ENCODE results near the gene SKI. TPM values are rescaled to one million over a fixed set of nuclear protein-coding genes. Genes with fewer than 3 reads are reported as not detected.

SKI gene
- total RNA-seq, 2 experiments from 2014 or later, result 41.2 to 41.4 TPM

GRCh38 chr1:2212532-2213491 is 15.3 kb upstream of the SKI start:
- POLR2A ChIA-PET, result interaction anchor here (0.6 to 1.0 kb wide), 3 partner anchors 16 to 335 kb away, joined by 3 to 5 read pairs (median 3); no protein-coding TSS in a partner anchor
- H3K27me3 Mint-ChIP-seq (ENCODE audit: low read depth), result no peaks in the 10 kb centered on the region
- DNase-seq (peak; percentile 79), ATAC-seq (peak; percentile 84)
- no peaks in the 10 kb centered on the region for H3K36me3 Mint-ChIP-seq (ENCODE audit: low read depth)
- CTCF ChIA-PET, result interaction anchor here (0.6 to 1.2 kb wide), 3 partner anchors 18 to 169 kb away, joined by 3 to 5 read pairs (median 3); partner anchors contain the start of gene FAAP20
- no peaks in the 10 kb centered on the region for H3K9me3 Mint-ChIP-seq (ENCODE audit: insufficient read depth)
- peak overlapping the region; percentile 25 for H3K27ac Mint-ChIP-seq
- H3K4me1 Mint-ChIP-seq (ENCODE audit: low read depth), result peaks cover 17% of the 10 kb centered on the region
- peak overlapping the region; percentile 25 for H3K4me3 Mint-ChIP-seq

DNA sequence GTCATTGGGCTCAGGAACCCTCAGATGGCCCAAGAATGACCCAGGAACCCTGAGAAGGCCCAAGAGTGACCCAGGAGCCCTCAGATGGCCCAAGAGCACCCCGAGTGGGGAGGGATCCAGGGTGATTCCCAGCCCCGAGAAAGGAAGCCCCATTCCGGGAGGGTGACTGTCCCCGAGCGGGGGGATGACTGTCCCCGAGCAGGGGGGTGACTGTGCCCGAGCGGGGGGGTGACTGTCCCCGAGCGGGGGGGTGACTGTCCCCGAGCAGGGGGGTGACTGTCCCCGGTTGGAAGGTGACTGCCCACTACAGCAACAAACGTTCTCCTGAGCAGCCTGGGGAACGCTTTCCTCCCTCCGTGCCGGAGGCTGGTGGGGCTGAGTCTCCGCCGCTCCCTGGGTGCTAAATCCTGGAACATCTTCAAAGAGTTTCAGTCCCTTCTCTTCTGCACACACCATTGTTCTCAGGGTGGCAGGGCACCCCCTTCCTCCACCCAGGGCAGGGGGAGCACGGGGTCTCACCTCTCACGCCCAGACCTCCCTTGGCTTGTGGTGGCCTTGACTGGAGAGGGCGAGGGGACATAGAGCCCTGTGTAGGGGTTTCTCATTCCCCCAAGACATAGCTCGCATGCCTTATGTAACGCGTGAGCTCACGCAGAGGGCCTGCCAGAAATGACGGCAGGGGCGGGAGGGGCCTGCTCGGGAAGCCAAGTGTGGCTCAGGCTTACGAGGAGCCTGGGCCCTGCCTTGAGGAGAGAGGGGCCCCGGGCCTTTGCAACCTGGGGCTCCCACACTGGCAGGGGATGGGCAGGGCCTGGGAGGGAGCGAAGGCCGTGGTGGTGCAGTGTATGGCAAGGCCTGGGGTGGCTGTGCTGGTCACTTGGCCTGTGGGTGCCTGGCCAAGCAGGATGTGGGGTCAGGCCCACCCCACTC is 14.3 kb upstream of the SKI start:
- ChIA-PET POLR2A (no interaction called here), CTCF (no interaction called here)
- Mint-ChIP-seq H3K36me3 (ENCODE audit: low read depth) (no peaks in the 10 kb centered on the region), H3K4me1 (ENCODE audit: low read depth) (peaks cover 17% of the 10 kb centered on the region), H3K9me3 (ENCODE audit: insufficient read depth) (no peaks in the 10 kb centered on the region), H3K27me3 (ENCODE audit: low read depth) (peaks cover 4% of the 10 kb centered on the region), H3K27ac (no peak overlapping the region), H3K4me3 (no peak overlapping the region)
- ATAC-seq (no peak), DNase-seq (no peak)

DNA sequence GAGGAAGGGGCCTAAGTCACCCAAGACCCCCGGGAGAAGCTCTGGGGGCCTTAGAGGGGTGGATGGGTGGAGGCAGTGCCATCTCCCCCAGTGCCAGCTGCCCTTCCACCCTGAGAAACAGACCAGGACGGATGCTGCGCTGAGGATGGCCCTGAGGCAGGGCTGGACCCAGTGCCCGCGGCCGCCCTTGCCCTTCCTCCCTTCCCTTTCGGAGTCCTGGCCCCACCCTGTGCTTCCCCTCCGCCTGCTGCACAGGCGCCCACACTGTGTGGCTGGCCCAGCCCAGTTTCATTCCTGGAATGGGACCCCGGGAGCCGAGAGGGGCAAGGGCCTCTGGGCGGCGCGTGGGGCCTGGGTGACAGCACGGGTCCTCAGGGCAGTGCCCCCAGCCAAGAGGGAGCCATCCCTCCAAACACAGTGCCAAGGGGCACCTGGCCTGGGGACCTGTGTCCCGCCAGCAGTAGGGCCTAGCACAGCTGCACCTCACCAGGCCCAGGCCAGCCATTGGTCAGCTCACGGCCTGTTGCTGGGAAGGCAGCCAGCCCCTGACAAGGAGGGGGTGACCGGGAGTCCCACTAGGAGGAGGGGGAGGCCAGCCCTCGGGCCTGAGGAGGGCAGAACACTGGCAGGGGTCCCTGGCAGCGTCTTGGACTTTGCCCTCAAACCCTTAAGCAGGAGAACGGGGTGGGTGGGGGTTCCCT is 13.4 kb upstream of the SKI start:
- ChIA-PET POLR2A (no interaction called here), CTCF (no interaction called here)
- DNase-seq, result no peak

DNA sequence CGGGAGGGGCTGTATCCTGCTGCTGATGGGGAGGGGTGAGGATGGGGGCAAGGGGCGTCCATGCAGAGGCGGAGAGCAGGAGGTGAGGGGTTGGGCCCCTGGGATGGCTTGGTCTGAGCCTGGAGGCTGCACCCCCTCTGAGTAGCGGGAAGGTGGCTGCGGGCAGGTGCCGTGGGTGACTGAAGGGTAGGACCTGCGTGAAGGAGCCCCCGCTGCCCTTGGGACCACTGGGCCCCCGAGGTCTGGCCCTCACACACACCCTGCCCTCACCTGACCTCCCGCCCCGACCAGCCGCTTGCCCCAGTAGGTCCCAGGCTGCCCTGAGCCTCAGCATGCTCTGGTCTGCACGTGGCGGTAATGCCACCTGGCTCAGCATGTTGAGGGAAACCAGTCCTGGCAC is 12.8 kb upstream of the SKI start:
- Mint-ChIP-seq H3K27me3 (ENCODE audit: low read depth) (peaks cover 8% of the 10 kb centered on the region), H3K4me1 (ENCODE audit: low read depth) (peaks cover 17% of the 10 kb centered on the region), H3K9me3 (ENCODE audit: insufficient read depth) (no peaks in the 10 kb centered on the region), H3K27ac (no peak overlapping the region), H3K36me3 (ENCODE audit: low read depth) (no peaks in the 10 kb centered on the region), H3K4me3 (no peak overlapping the region)
- ChIA-PET CTCF (no interaction called here), POLR2A (no interaction called here)
- no peak for ATAC-seq
- DNase-seq, result no peak

More for the DNA sequence above, 13.4 kb upstream of the SKI start:
- H3K9me3 Mint-ChIP-seq (ENCODE audit: insufficient read depth), result no peaks in the 10 kb centered on the region
- no peak overlapping the region for H3K4me3 Mint-ChIP-seq
- H3K27ac Mint-ChIP-seq, result no peak overlapping the region
- no peak for ATAC-seq
- no peaks in the 10 kb centered on the region for H3K36me3 Mint-ChIP-seq (ENCODE audit: low read depth)
- H3K4me1 Mint-ChIP-seq (ENCODE audit: low read depth), result peaks cover 17% of the 10 kb centered on the region
- peaks cover 8% of the 10 kb centered on the region for H3K27me3 Mint-ChIP-seq (ENCODE audit: low read depth)

DNA sequence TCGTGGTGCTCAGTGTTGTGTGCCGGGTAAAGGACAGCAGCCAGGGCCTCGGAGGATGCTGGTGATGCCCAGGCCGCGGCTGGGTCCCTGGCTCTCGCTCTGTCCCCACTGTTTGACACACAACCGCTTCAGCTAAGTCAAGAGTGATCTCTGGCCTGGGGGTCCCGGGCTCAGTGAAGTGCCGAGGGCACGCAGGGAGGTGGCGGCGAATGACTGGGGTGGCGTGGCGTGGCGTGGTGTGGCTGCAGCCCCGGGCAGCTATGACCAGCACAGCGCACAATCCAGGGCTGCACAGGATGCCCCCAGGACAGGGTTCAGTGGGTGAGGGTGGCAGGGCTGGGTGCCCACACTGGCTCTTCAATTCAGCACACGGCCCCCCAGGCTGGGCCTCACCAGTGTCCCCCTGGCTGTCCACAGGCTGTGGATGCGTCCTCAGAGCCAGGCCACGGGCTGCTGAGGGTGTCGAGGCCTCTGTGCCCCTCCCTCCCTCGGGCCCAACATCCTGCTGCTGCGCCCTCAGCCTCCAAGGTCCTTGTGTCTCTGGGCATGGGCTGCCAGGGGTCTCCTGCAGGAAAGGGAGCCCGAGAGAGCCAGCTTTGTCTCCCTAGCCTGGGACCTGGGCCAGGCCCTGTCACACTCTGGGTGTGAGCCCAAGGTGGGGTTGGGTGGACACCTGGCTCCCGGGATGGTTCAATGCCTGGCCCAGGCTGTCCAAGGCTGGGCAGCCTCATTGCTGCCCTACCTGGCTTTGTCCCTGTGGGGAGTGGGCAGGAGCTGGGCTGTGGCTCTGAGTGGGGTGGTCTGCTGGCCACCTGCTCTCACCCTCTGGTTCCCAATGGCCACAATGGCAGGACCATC is 12.0 kb upstream of the SKI start:
- Mint-ChIP-seq H3K27me3 (ENCODE audit: low read depth) (peaks cover 13% of the 10 kb centered on the region), H3K36me3 (ENCODE audit: low read depth) (no peaks in the 10 kb centered on the region), H3K4me3 (no peak overlapping the region), H3K4me1 (ENCODE audit: low read depth) (peaks cover 17% of the 10 kb centered on the region), H3K9me3 (ENCODE audit: insufficient read depth) (no peaks in the 10 kb centered on the region), H3K27ac (no peak overlapping the region)
- ChIA-PET POLR2A (no interaction called here), CTCF (no interaction called here)
- DNase-seq (no peak), ATAC-seq (no peak)

GRCh38 chr1:2216767-2217058 is 11.4 kb upstream of the SKI start:
- no peak for DNase-seq
- Mint-ChIP-seq H3K9me3 (ENCODE audit: insufficient read depth) (no peaks in the 10 kb centered on the region), H3K27ac (no peak overlapping the region), H3K4me1 (ENCODE audit: low read depth) (peaks cover 17% of the 10 kb centered on the region), H3K27me3 (ENCODE audit: low read depth) (peaks cover 17% of the 10 kb centered on the region), H3K36me3 (ENCODE audit: low read depth) (no peaks in the 10 kb centered on the region), H3K4me3 (no peak overlapping the region)
- no peak for ATAC-seq
- ChIA-PET CTCF (no interaction called here), POLR2A (no interaction called here)

GRCh38 chr1:2221271-2221670 is 6.8 kb upstream of the SKI start:
- Mint-ChIP-seq H3K9me3 (ENCODE audit: insufficient read depth) (no peaks in the 10 kb centered on the region), H3K27ac (no peak overlapping the region), H3K4me1 (ENCODE audit: low read depth) (peaks cover 1% of the 10 kb centered on the region), H3K4me3 (no peak overlapping the region), H3K27me3 (ENCODE audit: low read depth) (peaks cover 23% of the 10 kb centered on the region), H3K36me3 (ENCODE audit: low read depth) (no peaks in the 10 kb centered on the region)
- CTCF ChIA-PET, result interaction anchor here (1.0 to 1.7 kb wide), 3 partner anchors 13 to 160 kb away, joined by 3 to 4 read pairs (median 4); partner anchors contain the start of gene FAAP20
- ATAC-seq, result no peak
- DNase-seq, result no peak
- POLR2A ChIA-PET, result no interaction called here

DNA sequence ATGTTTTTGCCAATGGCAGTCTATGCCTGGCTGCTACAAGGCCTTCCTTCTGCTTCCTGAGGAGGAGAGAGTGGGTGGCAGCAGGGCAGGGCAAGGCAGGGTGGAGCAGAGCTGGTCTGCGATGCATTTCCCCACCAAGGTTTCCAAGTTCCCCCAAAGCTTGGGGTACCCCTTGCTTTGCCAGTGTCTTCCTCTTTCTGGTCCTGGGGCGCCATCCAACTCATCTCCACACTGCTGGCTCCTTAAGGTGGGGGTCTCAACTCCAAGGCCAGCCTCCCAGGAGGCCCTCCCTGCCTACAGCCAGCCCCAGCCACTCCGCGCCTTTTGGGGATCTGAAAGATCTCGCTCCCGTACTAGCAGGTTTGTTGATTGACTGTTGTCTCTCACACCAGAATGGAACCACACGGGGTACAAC is 3.9 kb upstream of the SKI start:
- Mint-ChIP-seq H3K4me3 (no peak overlapping the region), H3K36me3 (ENCODE audit: low read depth) (peaks cover 3% of the 10 kb centered on the region), H3K4me1 (ENCODE audit: low read depth) (peaks cover 7% of the 10 kb centered on the region), H3K27ac (no peak overlapping the region), H3K27me3 (ENCODE audit: low read depth) (peaks cover 17% of the 10 kb centered on the region), H3K9me3 (ENCODE audit: insufficient read depth) (no peaks in the 10 kb centered on the region)
- DNase-seq, result no peak
- no peak for ATAC-seq
- CTCF ChIA-PET, result interaction anchor here (1.4 kb wide), 1 partner anchor 29 kb away, joined by 4 read pairs; the partner anchor contains the start of gene FAAP20
- POLR2A ChIA-PET, result no interaction called here

- Mint-ChIP-seq H3K4me1 (ENCODE audit: low read depth) (peaks cover 10% of the 10 kb centered on the region), H3K4me3 (no peak overlapping the region), H3K36me3 (ENCODE audit: low read depth) (peaks cover 10% of the 10 kb centered on the region), H3K27me3 (ENCODE audit: low read depth) (peaks cover 17% of the 10 kb centered on the region), H3K27ac (no peak overlapping the region), H3K9me3 (ENCODE audit: insufficient read depth) (no peaks in the 10 kb centered on the region)
- CTCF ChIA-PET, result interaction anchor here (1.4 kb wide), 1 partner anchor 30 kb away, joined by 4 read pairs; the partner anchor contains the start of gene FAAP20
- DNase-seq (no peak), ATAC-seq (no peak)
- POLR2A ChIA-PET, result no interaction called here
Measured at GRCh38 chr1:2224631-2225428, 3.3 kb upstream of the SKI start.
